ENCODE measurements around the gene LRRC37B.

DNA sequence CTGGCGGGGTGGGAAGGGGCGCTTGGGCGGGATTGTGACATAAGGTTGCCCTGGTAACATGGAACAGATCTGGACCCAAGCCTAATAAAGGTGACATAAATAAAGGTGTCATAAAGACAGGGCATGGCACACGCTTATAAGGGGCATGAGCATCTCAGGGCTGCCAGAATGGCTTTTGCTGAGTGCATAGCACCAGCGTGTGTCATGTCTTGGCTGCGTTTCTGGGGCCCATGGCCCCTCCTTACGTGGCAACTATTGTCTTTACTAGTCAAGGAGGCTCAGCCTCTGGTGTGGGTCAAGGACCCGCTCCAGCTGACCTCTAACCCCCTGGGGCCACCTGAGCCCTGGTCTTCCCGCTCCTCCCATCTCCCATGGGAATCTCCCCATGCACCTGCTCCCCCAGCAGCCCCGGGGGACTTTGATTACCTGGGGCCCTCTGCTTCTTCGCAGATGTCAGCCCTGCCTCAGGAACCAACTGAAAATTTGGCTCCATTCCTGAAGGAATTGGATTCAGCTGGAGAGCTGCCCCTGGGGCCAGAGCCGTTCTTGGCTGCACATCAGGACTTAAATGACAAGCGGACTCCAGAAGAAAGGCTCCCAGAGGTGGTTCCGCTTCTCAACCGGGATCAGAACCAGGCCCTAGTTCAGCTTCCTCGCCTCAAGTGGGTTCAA lies 13.9 kb downstream of the LRRC37B start:
- TF ChIP-seq, protein P1, sequence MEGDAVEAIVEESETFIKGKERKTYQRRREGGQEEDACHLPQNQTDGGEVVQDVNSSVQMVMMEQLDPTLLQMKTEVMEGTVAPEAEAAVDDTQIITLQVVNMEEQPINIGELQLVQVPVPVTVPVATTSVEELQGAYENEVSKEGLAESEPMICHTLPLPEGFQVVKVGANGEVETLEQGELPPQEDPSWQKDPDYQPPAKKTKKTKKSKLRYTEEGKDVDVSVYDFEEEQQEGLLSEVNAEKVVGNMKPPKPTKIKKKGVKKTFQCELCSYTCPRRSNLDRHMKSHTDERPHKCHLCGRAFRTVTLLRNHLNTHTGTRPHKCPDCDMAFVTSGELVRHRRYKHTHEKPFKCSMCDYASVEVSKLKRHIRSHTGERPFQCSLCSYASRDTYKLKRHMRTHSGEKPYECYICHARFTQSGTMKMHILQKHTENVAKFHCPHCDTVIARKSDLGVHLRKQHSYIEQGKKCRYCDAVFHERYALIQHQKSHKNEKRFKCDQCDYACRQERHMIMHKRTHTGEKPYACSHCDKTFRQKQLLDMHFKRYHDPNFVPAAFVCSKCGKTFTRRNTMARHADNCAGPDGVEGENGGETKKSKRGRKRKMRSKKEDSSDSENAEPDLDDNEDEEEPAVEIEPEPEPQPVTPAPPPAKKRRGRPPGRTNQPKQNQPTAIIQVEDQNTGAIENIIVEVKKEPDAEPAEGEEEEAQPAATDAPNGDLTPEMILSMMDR (IDR thresholded peaks at IDR 0.05; ENCODE audit: poor library complexity, severe bottlenecking): no peak
- no peak for TF ChIP-seq EP300 (conservative IDR thresholded peaks at IDR 0.05; ENCODE audit: poor library complexity, severe bottlenecking)
- no peak for TF ChIP-seq EZH2 (IDR thresholded peaks at IDR 0.05; ENCODE audit: borderline replicate concordance, insufficient read depth, low read length, poor library complexity, severe bottlenecking)
- TF ChIP-seq POLR2AphosphoS5 (IDR thresholded peaks at IDR 0.05): no peak
- no peak for TF ChIP-seq TAF1 (IDR thresholded peaks at IDR 0.05; ENCODE audit: low read depth)
- no peak for TF ChIP-seq MXI1 (conservative IDR thresholded peaks at IDR 0.05; ENCODE audit: poor library complexity, severe bottlenecking)
